Activated naive CD8-positive, alpha-beta T cell treated with anti-CD3 and anti-CD28 coated beads, Interleukin-2, amount 50 U/mL, for 24 hours (primary cell): ENCODE data around the gene CBLB.

Experiments
- ATAC-seq: fragments of 150-1000 bp; cut with Tn5 transposase; one replicate; pipeline ENCODE4 v1.10.0; 2021
- DNase-seq: peaks from one replicate; pipeline ENCODE4 v3.0.0; 2021
- H3K27ac Mint-ChIP-seq: one replicate; pipeline ENCODE4 v1.8.0; 2021; ENCODE audit warnings: mild to moderate bottlenecking, mixed read lengths
- H3K27me3 Mint-ChIP-seq: one replicate; pipeline ENCODE4 v1.8.0; 2021; ENCODE audit warnings: mixed read lengths
- H3K36me3 Mint-ChIP-seq: one replicate; pipeline ENCODE4 v1.8.0; 2021; ENCODE audit warnings: low read depth, mixed read lengths
- H3K4me1 Mint-ChIP-seq: one replicate; pipeline ENCODE4 v1.8.0; 2021; ENCODE audit warnings: mixed read lengths
- H3K4me3 Mint-ChIP-seq: one replicate; pipeline ENCODE4 v1.8.0; 2021; ENCODE audit warnings: mild to moderate bottlenecking, moderate library complexity, mixed read lengths
- H3K9me3 Mint-ChIP-seq: one replicate; pipeline ENCODE4 v1.8.0; 2021; ENCODE audit warnings: mixed read lengths

Gene CBLB

GRCh38 chr3:105700575-105700974, 168.2 kb downstream of the CBLB start:
- H3K27ac Mint-ChIP-seq: peak overlapping the region; percentile 58
- H3K4me1 Mint-ChIP-seq: peaks cover 45% of the 10 kb centered on the region
- DNase-seq: no peak
- H3K27me3 Mint-ChIP-seq: no peaks in the 10 kb centered on the region
- no peak overlapping the region for H3K4me3 Mint-ChIP-seq
- peak; percentile 94 for ATAC-seq
- peaks cover 3% of the 10 kb centered on the region for H3K9me3 Mint-ChIP-seq
- H3K36me3 Mint-ChIP-seq: peaks cover 63% of the 10 kb centered on the region

- H3K27ac Mint-ChIP-seq: peak overlapping the region; percentile 21
- H3K36me3 Mint-ChIP-seq: peaks cover 50% of the 10 kb centered on the region
- H3K4me1 Mint-ChIP-seq: peaks cover 29% of the 10 kb centered on the region
Measured at GRCh38 chr3:105691633-105692032, 177.2 kb downstream of the CBLB start.

DNA sequence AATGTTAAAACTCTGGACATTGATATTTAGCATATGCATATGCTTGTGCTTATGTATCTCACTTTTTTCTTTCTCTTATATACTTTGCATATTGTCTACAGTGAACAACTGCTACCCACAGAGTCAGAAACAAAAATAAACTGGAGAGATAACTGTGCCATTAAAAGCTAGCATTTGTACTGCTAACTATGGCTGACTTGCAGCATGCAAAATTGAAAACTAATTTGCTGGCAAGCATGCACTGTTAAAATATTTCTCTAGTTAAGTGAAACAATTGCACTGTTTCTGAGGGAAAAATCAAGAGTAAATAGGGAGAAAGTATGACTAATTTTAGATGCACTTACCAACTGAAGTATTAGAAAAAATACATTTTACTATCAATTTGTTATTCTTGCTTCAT, 177.8 kb downstream of the CBLB start:
- DNase-seq (no peak), ATAC-seq (no peak)
- peaks cover 32% of the 10 kb centered on the region for H3K4me1 Mint-ChIP-seq
- no peak overlapping the region for H3K4me3 Mint-ChIP-seq
- peaks cover 49% of the 10 kb centered on the region for H3K36me3 Mint-ChIP-seq
- no peaks in the 10 kb centered on the region for H3K27me3 Mint-ChIP-seq
- H3K27ac Mint-ChIP-seq: no peak overlapping the region
- H3K9me3 Mint-ChIP-seq: no peaks in the 10 kb centered on the region

More at GRCh38 chr3:105691633-105692032, 177.2 kb downstream of the CBLB start:
- no peak overlapping the region for H3K4me3 Mint-ChIP-seq
- DNase-seq (no peak), ATAC-seq (no peak)
- H3K27me3 Mint-ChIP-seq: no peaks in the 10 kb centered on the region
- no peaks in the 10 kb centered on the region for H3K9me3 Mint-ChIP-seq

- peak overlapping the region; percentile 46 for H3K27ac Mint-ChIP-seq
- H3K4me3 Mint-ChIP-seq: no peak overlapping the region
- ATAC-seq (no peak), DNase-seq (no peak)
- peaks cover 59% of the 10 kb centered on the region for H3K36me3 Mint-ChIP-seq
- peaks cover 32% of the 10 kb centered on the region for H3K4me1 Mint-ChIP-seq
- no peaks in the 10 kb centered on the region for H3K27me3 Mint-ChIP-seq
- no peaks in the 10 kb centered on the region for H3K9me3 Mint-ChIP-seq
Measured at GRCh38 chr3:105688821-105689220, 180.0 kb downstream of the CBLB start.

DNA sequence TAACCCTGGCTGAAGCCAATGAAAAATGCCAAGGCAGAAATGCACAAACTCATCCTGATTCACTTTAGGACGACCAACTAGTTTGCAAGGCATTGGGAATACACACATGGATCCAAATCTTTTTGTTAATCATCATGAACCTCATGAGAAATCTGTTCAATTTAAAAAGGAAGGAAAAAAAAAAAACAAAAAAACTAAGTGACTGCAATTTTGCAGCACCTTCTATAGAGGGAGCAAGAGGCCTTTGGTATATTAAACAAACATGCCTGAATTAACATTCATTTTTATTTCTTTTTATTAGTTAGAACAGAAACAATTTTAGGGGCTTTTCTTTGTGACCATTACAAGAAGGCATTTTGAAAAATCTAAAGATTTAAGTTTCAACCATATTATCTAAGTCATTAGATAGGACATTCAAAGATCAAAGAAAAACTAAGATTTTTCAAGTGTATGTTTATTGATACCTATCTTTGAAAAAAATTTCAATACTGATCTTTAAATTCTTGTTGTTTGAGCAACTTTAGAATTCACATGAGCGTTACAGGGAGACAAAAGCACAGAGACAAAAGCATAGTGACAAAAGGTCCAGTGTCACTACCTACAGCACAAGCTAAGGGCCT, 182.4 kb downstream of the CBLB start:
- Mint-ChIP-seq H3K9me3 (no peaks in the 10 kb centered on the region), H3K4me1 (peaks cover 25% of the 10 kb centered on the region), H3K4me3 (no peak overlapping the region), H3K36me3 (peaks cover 50% of the 10 kb centered on the region), H3K27me3 (no peaks in the 10 kb centered on the region), H3K27ac (peak overlapping the region; percentile 78)
- no peak for DNase-seq
- no peak for ATAC-seq

GRCh38 chr3:105679951-105680350, 188.9 kb downstream of the CBLB start:
- Mint-ChIP-seq H3K27ac (peak overlapping the region; percentile 59), H3K4me1 (peaks cover 28% of the 10 kb centered on the region), H3K4me3 (no peak overlapping the region), H3K36me3 (peaks cover 64% of the 10 kb centered on the region), H3K9me3 (peaks cover 4% of the 10 kb centered on the region), H3K27me3 (no peaks in the 10 kb centered on the region)
- DNase-seq: no peak
- ATAC-seq: no peak

- ATAC-seq: no peak
- peaks cover 62% of the 10 kb centered on the region for H3K36me3 Mint-ChIP-seq
- no peaks in the 10 kb centered on the region for H3K27me3 Mint-ChIP-seq
Measured at GRCh38 chr3:105678017-105678416, 190.8 kb downstream of the CBLB start.

GRCh38 chr3:105676621-105677300, 192.1 kb downstream of the CBLB start:
- DNase-seq (peak; percentile 23), ATAC-seq (peak; percentile 92)
- Mint-ChIP-seq H3K36me3 (peaks cover 67% of the 10 kb centered on the region), H3K9me3 (peaks cover 4% of the 10 kb centered on the region), H3K4me3 (no peak overlapping the region), H3K27me3 (no peaks in the 10 kb centered on the region), H3K4me1 (peaks cover 33% of the 10 kb centered on the region), H3K27ac (peak overlapping the region; percentile 86)

More at GRCh38 chr3:105678017-105678416, 190.8 kb downstream of the CBLB start:
- Mint-ChIP-seq H3K27ac (no peak overlapping the region), H3K4me3 (no peak overlapping the region), H3K9me3 (peaks cover 4% of the 10 kb centered on the region), H3K4me1 (peaks cover 32% of the 10 kb centered on the region)
- no peak for DNase-seq

GRCh38 chr3:105674437-105675065, 194.3 kb downstream of the CBLB start:
- Mint-ChIP-seq H3K27me3 (no peaks in the 10 kb centered on the region), H3K36me3 (peaks cover 64% of the 10 kb centered on the region), H3K4me1 (peaks cover 21% of the 10 kb centered on the region), H3K4me3 (no peak overlapping the region), H3K9me3 (peaks cover 4% of the 10 kb centered on the region), H3K27ac (no peak overlapping the region)
- DNase-seq (no peak), ATAC-seq (no peak)

DNA sequence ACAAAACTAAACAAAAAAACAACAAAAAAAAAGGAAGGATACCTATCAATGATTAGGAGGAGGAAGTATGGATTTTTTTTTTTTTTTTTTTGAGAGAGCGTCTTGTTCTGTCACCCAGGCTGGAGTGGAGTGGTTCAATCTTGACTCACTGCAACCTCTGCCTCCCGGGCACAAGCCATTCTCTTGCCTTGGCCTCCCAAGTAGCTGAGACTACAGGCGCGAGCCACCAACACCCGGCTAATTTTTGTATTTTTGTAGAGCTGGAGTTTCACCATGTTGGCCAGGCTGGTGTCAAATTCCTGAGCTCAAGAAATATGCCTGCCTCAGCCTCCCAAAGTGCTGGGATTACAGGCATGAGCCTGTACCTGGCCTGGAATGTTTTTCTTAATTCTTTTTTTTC, 195.8 kb downstream of the CBLB start:
- no peak for ATAC-seq
- no peaks in the 10 kb centered on the region for H3K27me3 Mint-ChIP-seq
- H3K36me3 Mint-ChIP-seq: peaks cover 67% of the 10 kb centered on the region
- H3K27ac Mint-ChIP-seq: no peak overlapping the region
- H3K9me3 Mint-ChIP-seq: peaks cover 4% of the 10 kb centered on the region
- peaks cover 21% of the 10 kb centered on the region for H3K4me1 Mint-ChIP-seq
- no peak for DNase-seq
- H3K4me3 Mint-ChIP-seq: no peak overlapping the region

GRCh38 chr3:105662306-105662705, 206.5 kb downstream of the CBLB start:
- no peaks in the 10 kb centered on the region for H3K9me3 Mint-ChIP-seq
- no peak overlapping the region for H3K4me3 Mint-ChIP-seq
- no peaks in the 10 kb centered on the region for H3K27me3 Mint-ChIP-seq
- ATAC-seq (no peak), DNase-seq (no peak)
- no peak overlapping the region for H3K27ac Mint-ChIP-seq
- H3K36me3 Mint-ChIP-seq: peaks cover 61% of the 10 kb centered on the region
- no peaks in the 10 kb centered on the region for H3K4me1 Mint-ChIP-seq

- H3K27ac Mint-ChIP-seq: no peak overlapping the region
- H3K9me3 Mint-ChIP-seq: no peaks in the 10 kb centered on the region
- peaks cover 59% of the 10 kb centered on the region for H3K36me3 Mint-ChIP-seq
- no peak for DNase-seq
- H3K4me3 Mint-ChIP-seq: no peak overlapping the region
- no peaks in the 10 kb centered on the region for H3K27me3 Mint-ChIP-seq
- ATAC-seq: no peak
- no peaks in the 10 kb centered on the region for H3K4me1 Mint-ChIP-seq
Measured at GRCh38 chr3:105661461-105661860, 207.4 kb downstream of the CBLB start.

GRCh38 chr3:105656651-105657504, 211.9 kb downstream of the CBLB start:
- H3K4me3 Mint-ChIP-seq: no peak overlapping the region
- peaks cover 41% of the 10 kb centered on the region for H3K36me3 Mint-ChIP-seq
- DNase-seq (no peak), ATAC-seq (no peak)
- no peak overlapping the region for H3K27ac Mint-ChIP-seq
- no peaks in the 10 kb centered on the region for H3K27me3 Mint-ChIP-seq
- H3K9me3 Mint-ChIP-seq: no peaks in the 10 kb centered on the region
- H3K4me1 Mint-ChIP-seq: no peaks in the 10 kb centered on the region

GRCh38 chr3:105653868-105654267, 214.9 kb downstream of the CBLB start:
- DNase-seq: no peak
- Mint-ChIP-seq H3K4me1 (no peaks in the 10 kb centered on the region), H3K9me3 (no peaks in the 10 kb centered on the region), H3K27me3 (no peaks in the 10 kb centered on the region), H3K27ac (no peak overlapping the region), H3K4me3 (no peak overlapping the region), H3K36me3 (peaks cover 21% of the 10 kb centered on the region)
- peak; percentile 42 for ATAC-seq
